Measurements from ENCODE around the gene BIK.

Gene BIK

GRCh38 chr22:43174941-43175531 lies 64.5 kb downstream of the BIK start:
- Histone ChIP-seq H3K27me3 (no peaks in the 10 kb centered on the region), H3K9me3 (no peaks in the 10 kb centered on the region), H3K4me3 (no peak overlapping the region), H3K4me1 (no peaks in the 10 kb centered on the region), H3K36me3 (peaks cover 56 to 98% (median 74%) of the 10 kb centered on the region in 3 donors), H3K27ac (no peak overlapping the region)
- no peak for DNase-seq
- intact Hi-C loops (cut with DNase I; ENCODE audit: low total_unique reads) = no loop called here
- TF ChIP-seq, protein P1, sequence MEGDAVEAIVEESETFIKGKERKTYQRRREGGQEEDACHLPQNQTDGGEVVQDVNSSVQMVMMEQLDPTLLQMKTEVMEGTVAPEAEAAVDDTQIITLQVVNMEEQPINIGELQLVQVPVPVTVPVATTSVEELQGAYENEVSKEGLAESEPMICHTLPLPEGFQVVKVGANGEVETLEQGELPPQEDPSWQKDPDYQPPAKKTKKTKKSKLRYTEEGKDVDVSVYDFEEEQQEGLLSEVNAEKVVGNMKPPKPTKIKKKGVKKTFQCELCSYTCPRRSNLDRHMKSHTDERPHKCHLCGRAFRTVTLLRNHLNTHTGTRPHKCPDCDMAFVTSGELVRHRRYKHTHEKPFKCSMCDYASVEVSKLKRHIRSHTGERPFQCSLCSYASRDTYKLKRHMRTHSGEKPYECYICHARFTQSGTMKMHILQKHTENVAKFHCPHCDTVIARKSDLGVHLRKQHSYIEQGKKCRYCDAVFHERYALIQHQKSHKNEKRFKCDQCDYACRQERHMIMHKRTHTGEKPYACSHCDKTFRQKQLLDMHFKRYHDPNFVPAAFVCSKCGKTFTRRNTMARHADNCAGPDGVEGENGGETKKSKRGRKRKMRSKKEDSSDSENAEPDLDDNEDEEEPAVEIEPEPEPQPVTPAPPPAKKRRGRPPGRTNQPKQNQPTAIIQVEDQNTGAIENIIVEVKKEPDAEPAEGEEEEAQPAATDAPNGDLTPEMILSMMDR (IDR thresholded peaks at IDR 0.05) = no peak

DNA sequence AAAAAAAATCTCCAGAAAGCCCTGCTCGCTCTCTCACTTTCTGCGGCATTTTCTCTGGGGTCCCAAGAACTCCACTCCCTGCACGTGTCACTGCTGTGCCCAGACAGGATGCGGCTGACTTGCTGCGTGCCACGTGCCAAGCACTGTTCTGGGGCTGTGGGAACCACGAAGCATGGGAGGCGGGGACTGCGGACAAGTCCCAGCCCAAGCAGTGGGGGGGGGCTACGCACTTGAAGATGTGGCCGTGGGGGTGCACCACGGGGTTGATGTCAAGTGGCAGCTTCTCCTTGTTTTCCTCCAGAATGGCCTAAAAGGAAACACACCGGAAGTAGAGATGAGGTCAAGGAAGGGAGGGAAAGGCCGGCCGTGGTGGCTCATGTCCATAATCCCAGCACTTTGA lies 65.5 kb downstream of the BIK start:
- peaks cover 56 to 97% (median 66%) of the 10 kb centered on the region in 3 donors for H3K36me3 ChIP-seq
- H3K9me3 ChIP-seq = no peaks in the 10 kb centered on the region
- DNase-seq = no peak
- no peak overlapping the region for H3K4me3 ChIP-seq
- TF ChIP-seq, protein P1 (IDR thresholded peaks at IDR 0.05) = no peak
- no peaks in the 10 kb centered on the region for H3K4me1 ChIP-seq
- intact Hi-C loops (cut with DNase I; ENCODE audit: low total_unique reads) = no loop called here
- no peak overlapping the region for H3K27ac ChIP-seq
- no peaks in the 10 kb centered on the region for H3K27me3 ChIP-seq

DNA sequence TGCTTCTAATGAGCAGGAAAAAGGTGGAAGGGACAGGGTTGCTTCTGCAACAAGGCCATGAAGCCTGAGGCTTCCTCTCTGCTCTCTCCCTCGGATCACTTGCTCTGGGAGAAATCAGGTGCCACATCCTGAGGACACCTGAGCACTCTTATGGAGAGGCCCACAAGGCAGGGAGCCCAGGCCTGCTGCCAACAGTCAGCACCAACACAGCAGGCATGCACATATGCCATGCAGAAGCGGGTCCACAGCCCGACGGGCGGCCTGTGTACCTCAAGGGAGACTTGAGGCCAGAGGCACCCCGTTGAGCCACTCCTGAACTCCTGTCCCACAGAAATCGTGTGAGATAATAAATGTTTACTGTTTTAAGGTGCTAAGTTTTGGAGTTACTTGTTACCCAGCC lies 66.9 kb downstream of the BIK start:
- intact Hi-C loops (cut with DNase I; ENCODE audit: low total_unique reads) = no loop called here
- DNase-seq = no peak
- TF ChIP-seq, protein P1 (IDR thresholded peaks at IDR 0.05) = no peak
- no peak overlapping the region for H3K4me3 ChIP-seq
- no peaks in the 10 kb centered on the region for H3K27me3 ChIP-seq
- H3K9me3 ChIP-seq = no peaks in the 10 kb centered on the region
- H3K27ac ChIP-seq = no peak overlapping the region
- no peaks in the 10 kb centered on the region for H3K4me1 ChIP-seq
- H3K36me3 ChIP-seq = peaks cover 44 to 95% (median 57%) of the 10 kb centered on the region in 3 donors
